Mesothelial cell of epicardium (in vitro differentiated cells): Measurements from ENCODE around the gene FAM83G. TPM values are rescaled to one million over a fixed set of nuclear protein-coding genes. Genes with fewer than 3 reads are reported as not detected.

Experiments used
- DNase-seq, 2 experiments: peaks; one replicate each; pipeline ENCODE4 v3.0.0; 2021; ENCODE audit warnings: low spot score in 2 of 2; ENCODE audit not compliant: unreplicated experiment in 2 of 2
- H3K27ac Mint-ChIP-seq: 2 replicates; pipeline ENCODE4 v1.8.0; 2021; ENCODE audit warnings: mixed read lengths
- H3K27me3 Mint-ChIP-seq: 2 replicates; pipeline ENCODE4 v1.8.0; 2021; ENCODE audit warnings: low read depth, mixed read lengths
- H3K36me3 Mint-ChIP-seq: 2 replicates; pipeline ENCODE4 v1.8.0; 2021; ENCODE audit warnings: mixed read lengths
- H3K4me1 Mint-ChIP-seq: 2 replicates; pipeline ENCODE4 v1.8.0; 2021; ENCODE audit warnings: mixed read lengths
- H3K4me3 Mint-ChIP-seq: 2 replicates; pipeline ENCODE4 v1.8.0; 2021; ENCODE audit warnings: mild to moderate bottlenecking, moderate library complexity, mixed read lengths
- H3K9me3 Mint-ChIP-seq: 2 replicates; pipeline ENCODE4 v1.8.0; 2021; ENCODE audit warnings: mixed read lengths
- CTCF ChIP-seq: fragments of 200-600 bp; sonication (generic); IDR thresholded peaks from one replicate; pipeline ENCODE4 v1.5.0; 2021; ENCODE audit warnings: antibody characterized with exemption; ENCODE audit not compliant: unreplicated experiment
- total RNA-seq: library from RNA; stranded (reverse); gene quantifications from 3 replicates; pipeline ENCODE4 v1.2.1, GENCODE V29; 2021

FAM83G gene
- total RNA-seq, 1 donor from 2014 or later: 14.5 TPM

- H3K9me3 Mint-ChIP-seq: peaks cover 13% of the 10 kb centered on the region
- no peak for DNase-seq
- peaks cover 18% of the 10 kb centered on the region for H3K36me3 Mint-ChIP-seq
- no peak overlapping the region for H3K4me3 Mint-ChIP-seq
- peaks cover 9% of the 10 kb centered on the region for H3K4me1 Mint-ChIP-seq
- no peaks in the 10 kb centered on the region for H3K27me3 Mint-ChIP-seq
- no peak for TF ChIP-seq CTCF
- peak overlapping the region; percentile 93 for H3K27ac Mint-ChIP-seq
Observed at GRCh38 chr17:18993905-18994526, 10.5 kb downstream of the FAM83G start.

- peaks cover 9% of the 10 kb centered on the region for H3K4me1 Mint-ChIP-seq
- H3K27me3 Mint-ChIP-seq: no peaks in the 10 kb centered on the region
- no peak overlapping the region for H3K27ac Mint-ChIP-seq
- H3K4me3 Mint-ChIP-seq: no peak overlapping the region
- H3K9me3 Mint-ChIP-seq: peaks cover 13% of the 10 kb centered on the region
- TF ChIP-seq CTCF: no peak
- no peak for DNase-seq
- H3K36me3 Mint-ChIP-seq: peaks cover 20% of the 10 kb centered on the region
Observed at GRCh38 chr17:18992454-18993130, 12.0 kb downstream of the FAM83G start.

- Mint-ChIP-seq H3K4me3 (no peak overlapping the region), H3K9me3 (peaks cover 13% of the 10 kb centered on the region), H3K27me3 (no peaks in the 10 kb centered on the region), H3K27ac (no peak overlapping the region), H3K36me3 (peaks cover 17% of the 10 kb centered on the region), H3K4me1 (peaks cover 9% of the 10 kb centered on the region)
- TF ChIP-seq CTCF: no peak
- no peak for DNase-seq
Observed at GRCh38 chr17:18991531-18992315, 12.8 kb downstream of the FAM83G start.

- no peak for DNase-seq
- Mint-ChIP-seq H3K27ac (no peak overlapping the region), H3K36me3 (peaks cover 10% of the 10 kb centered on the region), H3K27me3 (no peaks in the 10 kb centered on the region), H3K9me3 (peaks cover 5% of the 10 kb centered on the region), H3K4me3 (no peak overlapping the region), H3K4me1 (peaks cover 9% of the 10 kb centered on the region)
- no peak for TF ChIP-seq CTCF
Observed at GRCh38 chr17:18990331-18990730, 14.2 kb downstream of the FAM83G start.

- Mint-ChIP-seq H3K27me3 (no peaks in the 10 kb centered on the region), H3K4me1 (peaks cover 1% of the 10 kb centered on the region), H3K4me3 (no peak overlapping the region), H3K27ac (no peak overlapping the region), H3K36me3 (peaks cover 4% of the 10 kb centered on the region), H3K9me3 (no peaks in the 10 kb centered on the region)
- no peak for DNase-seq
- TF ChIP-seq CTCF: no peak
Observed at GRCh38 chr17:18988546-18989173, 15.9 kb downstream of the FAM83G start.
